GM23248 (cell line): Measurements from ENCODE around the gene GEMIN5. TPM values are rescaled to one million over a fixed set of nuclear protein-coding genes. Genes with fewer than 3 reads are reported as not detected.

ENCODE experiments used
- DNase-seq: peaks from one replicate; pipeline ENCODE4 v3.0.0-alpha.2; 2015
- H2AFZ ChIP-seq: fragments of 200-600 bp; sonication (generic); 2 replicates; pipeline ENCODE4 v1.6.1; 2016; ENCODE audit warnings: antibody characterized with exemption
- H3F3A ChIP-seq: fragments of 200-600 bp; sonication (generic); 2 replicates; pipeline ENCODE4 v1.6.1; 2016; ENCODE audit warnings: mild to moderate bottlenecking, antibody characterized with exemption, mixed run types; ENCODE audit not compliant: insufficient read depth
- H3K27ac ChIP-seq: fragments of 200-600 bp; sonication (generic); 2 replicates; pipeline ENCODE4 v1.5.1; 2016; ENCODE audit warnings: mild to moderate bottlenecking
- H3K27me3 ChIP-seq: fragments of 200-600 bp; sonication (generic); replicated peaks from 2 replicates; pipeline ENCODE4 v1.6.1; 2016; ENCODE audit warnings: mild to moderate bottlenecking; ENCODE audit not compliant: insufficient read depth
- H3K36me3 ChIP-seq: fragments of 200-600 bp; sonication (generic); 2 replicates; pipeline ENCODE4 v1.6.1; 2016; ENCODE audit warnings: low read depth, mild to moderate bottlenecking
- H3K4me1 ChIP-seq: fragments of 200-600 bp; sonication (generic); 2 replicates; pipeline ENCODE4 v1.6.1; 2016; ENCODE audit warnings: mild to moderate bottlenecking; ENCODE audit not compliant: insufficient read depth
- H3K4me2 ChIP-seq: fragments of 200-600 bp; sonication (generic); one replicate; pipeline ENCODE4 v1.6.1; 2016; ENCODE audit warnings: mild to moderate bottlenecking; ENCODE audit not compliant: unreplicated experiment
- H3K4me3 ChIP-seq: fragments of 200-600 bp; sonication (generic); 2 replicates; pipeline ENCODE4 v1.5.1; 2016; ENCODE audit warnings: mild to moderate bottlenecking
- H3K79me2 ChIP-seq: fragments of 200-600 bp; sonication (generic); 2 replicates; pipeline ENCODE4 v1.6.1; 2016; ENCODE audit warnings: mild to moderate bottlenecking; ENCODE audit not compliant: insufficient read depth
- H3K9ac ChIP-seq: fragments of 200-600 bp; sonication (generic); 2 replicates; pipeline ENCODE4 v1.6.1; 2016; ENCODE audit warnings: mild to moderate bottlenecking
- H3K9me2 ChIP-seq: fragments of 200-600 bp; sonication (generic); 2 replicates; pipeline ENCODE4 v1.6.1; 2016; ENCODE audit warnings: mixed run types, mild to moderate bottlenecking, moderate library complexity; ENCODE audit not compliant: insufficient read depth
- H3K9me3 ChIP-seq: fragments of 200-600 bp; sonication (generic); one replicate; pipeline ENCODE4 v1.6.1; 2017; ENCODE audit warnings: low read depth
- H4K20me1 ChIP-seq: fragments of 200-600 bp; sonication (generic); 2 replicates; pipeline ENCODE4 v1.6.0; 2016; ENCODE audit not compliant: insufficient read depth
- EZH2 ChIP-seq: fragments of 200-600 bp; sonication (generic); IDR thresholded peaks from 2 replicates; pipeline ENCODE4 v1.6.1; 2018; ENCODE audit warnings: antibody characterized with exemption, mild to moderate bottlenecking; ENCODE audit not compliant: insufficient read depth, poor library complexity, severe bottlenecking
- EZH2phosphoT487 ChIP-seq: fragments of 200-600 bp; sonication (generic); IDR thresholded peaks from 2 replicates; pipeline ENCODE4 v1.6.1; 2018; ENCODE audit warnings: antibody characterized with exemption, moderate library complexity, mild to moderate bottlenecking, low read depth; ENCODE audit not compliant: insufficient read depth
- WGBS, 2 experiments: methylation state at CpG; one replicate each; pipeline ENCODE4 v1.1.6; 2015 to 2017; ENCODE audit warnings: low lambda C conversion rate in 2 of 2, low coverage in 1 of 2; ENCODE audit errors: missing lambda C conversion rate in 2 of 2; 5-methylcytosine and 5-hydroxymethylcytosine counted together
- in situ Hi-C: fragments of 300-500 bp; cut with MboI; formaldehyde crosslinking; loops from 2 replicates; pipeline ENCODE4 v1.15.0; 2020
- polyA plus RNA-seq: library from polyadenylated mRNA; unstranded; fragments of >200 nt; fragmentation: Nextera tagmentation; extraction: Ambion mirVana; gene quantifications from 2 replicates; pipeline ENCODE4 v1.2.1, GENCODE V29; 2016
- total RNA-seq: library from RNA; depleted of rRNA; stranded (reverse); fragments of >200 nt; shearing (Covaris generic); gene quantifications from 2 replicates; pipeline ENCODE4 v1.2.3, GENCODE V29; 2014

GEMIN5 gene
- total and polyA plus RNA-seq, 2 experiments from 2014 or later, result 9.1 to 13.8 TPM

DNA sequence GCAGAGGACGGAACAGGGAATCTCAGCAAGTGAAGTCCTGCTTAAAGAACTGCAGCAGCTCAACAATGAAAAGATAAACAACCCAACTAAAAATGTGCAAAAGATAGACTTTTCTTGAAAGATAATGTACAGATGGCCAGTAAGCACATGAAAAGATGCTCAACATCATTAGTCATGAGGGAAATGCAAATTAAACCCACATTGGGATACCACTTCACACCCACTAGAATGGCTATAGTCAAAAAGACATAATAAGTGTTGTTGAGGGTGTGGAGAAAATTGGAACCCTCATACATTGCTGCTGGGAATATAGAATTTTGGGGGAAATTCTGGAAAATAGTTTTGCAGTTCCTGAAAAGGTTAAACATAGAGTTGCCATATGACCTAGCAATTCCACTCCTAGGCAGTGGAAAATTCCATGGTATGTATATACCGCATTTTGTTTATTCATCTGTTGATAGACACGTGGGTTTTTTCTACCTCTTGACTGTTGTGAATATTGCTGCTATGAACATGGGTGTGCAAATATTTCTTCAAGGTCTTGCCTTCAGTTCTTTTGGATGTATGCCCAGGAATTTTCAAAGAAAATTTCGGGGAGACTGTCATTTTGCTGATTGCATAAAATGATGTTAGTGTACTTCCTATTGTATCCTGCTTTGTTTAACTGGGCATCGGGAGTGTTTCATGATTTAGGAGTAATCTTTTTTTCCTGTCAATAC, 72.4 kb downstream of the GEMIN5 start:
- Histone ChIP-seq H3K4me2 (no peak overlapping the region), H3K27me3 (no peaks in the 10 kb centered on the region), H3K4me3 (no peak overlapping the region), H2AFZ (no peak overlapping the region), H3K36me3 (peaks cover 57% of the 10 kb centered on the region; the same call in 1 of the 2 replicates), H3K79me2 (peaks cover 100% of the 10 kb centered on the region), H3K27ac (no peak overlapping the region), H3K9me3 (no peaks in the 10 kb centered on the region), H3K9ac (no peak overlapping the region), H3K9me2 (no peaks in the 10 kb centered on the region), H4K20me1 (peaks cover 4% of the 10 kb centered on the region), H3K4me1 (peaks cover 21% of the 10 kb centered on the region), H3F3A (peaks cover 8% of the 10 kb centered on the region; the same call in 1 of the 2 replicates)
- no peak for DNase-seq
- 68 to 71% methylated on average over 5 of the region's 5 CpGs for WGBS, 2 experiments
- TF ChIP-seq EZH2phosphoT487 (no peak), EZH2 (no peak)
- in situ Hi-C loops, result no loop called here

DNA sequence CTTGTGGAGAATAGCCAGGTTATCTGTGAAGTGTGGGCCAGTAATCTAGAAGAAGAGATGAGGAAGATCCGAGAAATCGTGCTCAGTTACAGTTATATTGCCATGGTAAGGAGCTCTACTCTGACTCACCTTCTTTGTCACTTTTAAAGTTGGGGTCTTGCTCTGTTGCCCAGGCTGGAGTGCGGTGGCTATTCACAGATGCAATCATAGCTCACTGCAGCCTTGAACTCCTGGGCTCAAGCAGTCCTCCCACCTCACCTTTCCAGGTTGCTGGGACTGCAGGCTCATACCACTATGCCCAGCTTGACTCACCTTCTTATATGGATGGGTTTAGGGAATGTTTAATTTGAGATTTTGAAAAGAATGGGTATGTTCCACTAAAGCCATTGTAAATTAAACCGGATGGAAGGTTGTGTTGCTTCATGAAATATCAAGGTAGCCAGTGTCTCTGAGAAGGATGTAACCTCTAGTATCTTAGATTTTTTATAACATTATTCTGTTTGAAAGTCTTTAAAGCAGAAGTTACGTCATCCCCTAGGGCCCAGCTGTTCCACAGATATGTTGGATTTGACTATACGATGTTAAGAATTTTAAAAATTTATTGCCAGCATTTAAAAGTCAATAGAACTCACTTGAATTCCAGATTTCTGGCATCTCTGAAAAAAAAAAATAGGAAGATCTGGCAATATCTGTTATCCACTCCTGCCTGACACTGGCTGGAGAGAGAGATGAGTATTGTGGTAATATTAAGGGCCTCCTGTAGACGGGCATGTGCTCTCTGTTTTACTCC, 74.5 kb downstream of the GEMIN5 start:
- Histone ChIP-seq H3K9ac (no peak overlapping the region), H3K27ac (no peak overlapping the region), H3K4me2 (no peak overlapping the region), H3K9me3 (no peaks in the 10 kb centered on the region), H2AFZ (no peak overlapping the region), H3F3A (peaks cover 25% of the 10 kb centered on the region), H3K27me3 (no peaks in the 10 kb centered on the region), H3K9me2 (no peaks in the 10 kb centered on the region), H3K4me1 (peaks cover 24% of the 10 kb centered on the region), H3K4me3 (no peak overlapping the region), H4K20me1 (peaks cover 4% of the 10 kb centered on the region), H3K79me2 (peaks cover 100% of the 10 kb centered on the region), H3K36me3 (peaks cover 43% of the 10 kb centered on the region; the same call in 1 of the 2 replicates)
- TF ChIP-seq EZH2 (no peak), EZH2phosphoT487 (no peak)
- WGBS, 2 experiments, result 86% methylated on average over 7 of the region's 7 CpGs
- no peak for DNase-seq
- in situ Hi-C loops, result no loop called here

DNA sequence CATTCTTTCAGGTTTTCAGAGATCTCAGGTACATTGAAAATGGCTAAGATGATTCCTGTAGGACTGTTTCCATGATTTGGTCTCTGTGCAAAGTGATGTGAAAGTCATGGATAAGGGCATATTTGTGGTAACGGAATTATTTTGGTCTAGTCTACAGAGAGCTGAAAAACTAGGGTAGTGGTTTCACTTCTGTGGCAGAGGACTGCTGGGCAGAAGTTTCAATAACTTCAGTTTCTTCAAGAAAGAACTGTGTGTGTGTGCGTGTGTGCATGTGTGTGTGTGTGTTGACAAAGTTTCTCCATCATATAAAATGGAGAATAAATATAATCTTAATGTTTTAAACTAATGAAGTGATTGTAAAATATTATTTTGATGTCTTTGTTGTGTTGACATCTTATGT, 75.2 kb downstream of the GEMIN5 start:
- Histone ChIP-seq H4K20me1 (peaks cover 4% of the 10 kb centered on the region), H3K9me2 (no peaks in the 10 kb centered on the region), H3K9me3 (no peaks in the 10 kb centered on the region), H3K27ac (no peak overlapping the region), H3K36me3 (peaks cover 42% of the 10 kb centered on the region; the same call in 1 of the 2 replicates), H3K79me2 (peaks cover 93% of the 10 kb centered on the region), H3K27me3 (no peaks in the 10 kb centered on the region), H3K4me3 (no peak overlapping the region), H2AFZ (no peak overlapping the region), H3K9ac (no peak overlapping the region), H3F3A (peaks cover 25% of the 10 kb centered on the region), H3K4me1 (peaks cover 24% of the 10 kb centered on the region), H3K4me2 (peak overlapping the region; percentile 29)
- 64 to 81% methylated on average over 2 of the region's 2 CpGs for WGBS, 2 experiments
- TF ChIP-seq EZH2 (no peak), EZH2phosphoT487 (no peak)
- DNase-seq, result peak; percentile 20
- in situ Hi-C loops, result no loop called here

DNA sequence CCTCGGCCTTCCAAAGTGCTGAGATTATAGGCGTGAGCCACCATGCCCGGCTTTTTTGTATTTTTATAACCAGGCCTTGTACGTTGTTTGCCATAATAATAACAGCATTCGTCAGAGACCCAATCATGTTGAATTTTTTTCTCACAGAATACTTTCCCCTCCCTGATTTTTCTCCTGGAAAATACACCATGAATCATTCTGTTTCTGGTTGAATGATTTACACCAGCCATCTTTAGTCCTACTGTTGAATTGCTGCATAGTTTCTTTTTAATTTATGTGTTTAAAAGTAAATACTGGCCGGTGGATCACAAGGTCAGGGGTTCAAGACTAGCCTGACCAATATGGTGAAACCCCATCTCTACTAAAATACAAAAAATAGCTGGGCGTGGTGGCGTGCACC, 76.1 kb downstream of the GEMIN5 start:
- no peak overlapping the region for H3K27ac ChIP-seq
- DNase-seq, result no peak

More for the DNA sequence above, 76.1 kb downstream of the GEMIN5 start:
- Histone ChIP-seq H3K79me2 (peaks cover 85% of the 10 kb centered on the region), H3K36me3 (peaks cover 35% of the 10 kb centered on the region; the same call in 1 of the 2 replicates), H2AFZ (no peak overlapping the region), H3K9ac (no peak overlapping the region), H3K4me2 (no peak overlapping the region), H3K27me3 (no peaks in the 10 kb centered on the region), H3F3A (peaks cover 28% of the 10 kb centered on the region), H3K4me3 (no peak overlapping the region), H3K9me3 (no peaks in the 10 kb centered on the region), H3K4me1 (peaks cover 27% of the 10 kb centered on the region), H3K9me2 (no peaks in the 10 kb centered on the region), H4K20me1 (peaks cover 4% of the 10 kb centered on the region)
- TF ChIP-seq EZH2phosphoT487 (no peak), EZH2 (no peak)
- 72 to 76% methylated on average over 8 of the region's 8 CpGs for WGBS, 2 experiments
- in situ Hi-C loops, result no loop called here
